HTR-8/SVneo (cell line): ENCODE data around the gene THSD4.
A peak's percentile ranks its signal among the peaks of the same experiment; 100 is the strongest.
"Not testable (repeated sequence)": the region's sequence is repeated elsewhere in the genome, so short reads cannot be mapped to it uniquely, and the experiment has no call there.

Source experiments
- DNase-seq: peaks from one replicate; pipeline ENCODE4 v3.0.0; 2011; ENCODE audit warnings: low spot score, mixed read lengths; ENCODE audit not compliant: insufficient read length
- FAIRE-seq: peaks from 2 replicates; lab custom pipeline; 2011; peaks lifted over from hg19 to GRCh38; lab: Jason Lieb, UNC

Gene THSD4

DNA sequence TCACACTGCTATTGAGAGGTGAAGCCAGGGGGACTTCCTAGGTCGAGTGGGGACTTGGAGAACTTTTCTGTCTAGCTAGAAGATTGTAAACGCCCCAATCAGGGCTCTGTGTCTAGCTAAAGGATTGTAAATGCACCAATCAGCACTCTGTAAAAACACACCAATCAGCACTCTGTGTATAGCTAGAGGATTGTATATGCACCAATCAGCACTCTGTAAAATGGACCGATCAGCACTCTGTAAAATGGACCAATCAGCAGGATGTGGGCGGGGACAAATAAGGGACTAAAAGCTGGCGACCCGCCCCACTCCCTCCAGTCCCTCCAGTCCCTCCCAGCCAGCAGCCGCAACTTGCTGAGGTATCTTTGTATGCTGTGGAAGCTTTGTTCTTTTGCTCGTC is 98.7 kb downstream of the THSD4 start:
- not testable (repeated sequence) for DNase-seq, FAIRE-seq

DNA sequence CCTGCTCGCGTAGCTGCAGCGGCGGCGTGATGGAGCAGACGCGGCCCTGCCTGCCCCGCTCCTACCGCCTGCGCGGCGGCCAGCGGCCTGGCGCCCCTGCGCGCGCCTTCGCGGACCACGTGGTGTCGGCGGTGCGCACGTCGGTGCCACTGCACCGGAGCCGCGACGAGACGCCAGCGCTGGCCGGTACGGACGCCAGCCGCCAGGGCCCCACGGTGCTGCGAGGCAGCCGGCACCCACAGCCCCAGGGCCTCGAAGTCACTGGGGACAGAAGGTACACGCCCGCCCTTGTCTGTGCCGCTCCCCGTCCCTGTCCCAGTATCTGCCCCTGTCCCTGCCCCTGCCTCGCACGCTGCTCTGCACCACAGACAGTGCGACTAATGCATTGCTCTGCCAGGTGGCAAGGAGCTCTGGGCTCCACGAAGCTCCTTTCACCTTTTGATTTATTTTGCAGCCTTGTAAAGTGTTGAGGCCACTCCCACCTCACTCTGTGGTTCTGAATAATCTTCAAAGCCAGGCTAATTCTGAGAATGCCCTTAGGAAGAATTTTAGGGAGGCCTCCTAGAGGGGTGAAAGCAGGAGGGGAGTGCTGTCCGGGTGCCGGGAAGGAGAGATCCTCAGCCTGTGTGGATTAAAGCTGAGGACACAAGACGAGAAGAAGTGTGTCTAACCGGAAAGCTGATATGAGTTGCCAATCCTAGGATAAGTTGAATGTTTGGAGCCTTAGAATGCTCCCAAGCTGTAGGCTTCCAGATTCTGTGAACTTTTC is 100.0 kb downstream of the THSD4 start:
- DNase-seq = no peak
- FAIRE-seq = no peak

DNA sequence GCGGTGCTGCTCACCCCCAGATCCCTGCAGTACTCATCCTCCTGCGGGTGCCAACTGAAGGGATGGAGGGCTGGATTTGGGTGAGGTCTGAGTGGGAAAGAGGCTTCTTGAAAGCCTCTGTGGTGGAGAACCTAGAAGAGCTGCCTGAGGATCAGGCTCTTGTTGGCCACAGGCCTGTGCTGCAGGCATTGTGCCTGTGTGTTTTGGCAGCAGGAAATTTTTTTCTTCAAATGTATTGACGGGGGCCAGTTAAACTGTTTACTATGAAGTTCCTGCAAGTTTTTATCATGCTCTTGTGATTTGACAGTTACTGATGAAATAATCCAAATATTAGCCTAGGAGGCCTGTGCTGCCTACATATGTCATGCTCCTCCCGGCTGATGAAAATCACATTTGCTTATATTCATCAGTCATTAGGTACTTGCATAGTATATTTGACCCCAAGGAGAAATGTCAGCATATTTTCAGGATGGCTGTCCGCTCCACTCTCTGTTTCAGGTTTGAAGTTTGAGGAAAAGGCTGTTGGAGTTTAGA is 103.1 kb downstream of the THSD4 start:
- DNase-seq (no peak), FAIRE-seq (no peak)

DNA sequence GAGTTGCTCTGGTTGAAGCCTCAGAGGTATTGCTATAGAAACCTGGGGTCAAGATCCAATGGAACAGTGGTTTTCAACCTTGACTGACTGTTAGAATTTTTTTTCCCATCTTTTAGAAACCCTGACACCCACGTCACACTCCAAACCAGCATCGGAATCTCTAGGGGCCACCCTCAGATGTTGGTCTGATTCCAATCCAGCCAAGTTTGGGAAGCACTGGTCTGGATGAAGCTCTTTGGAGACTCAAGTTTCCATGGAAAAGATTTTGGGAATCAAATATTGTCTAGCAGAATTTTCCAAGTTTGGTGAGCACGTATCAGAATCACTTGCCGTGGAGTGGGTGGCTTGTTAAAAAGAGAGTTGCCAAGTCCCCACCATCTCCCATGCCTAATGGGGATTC is 103.8 kb downstream of the THSD4 start:
- FAIRE-seq (no peak), DNase-seq (no peak)

DNA sequence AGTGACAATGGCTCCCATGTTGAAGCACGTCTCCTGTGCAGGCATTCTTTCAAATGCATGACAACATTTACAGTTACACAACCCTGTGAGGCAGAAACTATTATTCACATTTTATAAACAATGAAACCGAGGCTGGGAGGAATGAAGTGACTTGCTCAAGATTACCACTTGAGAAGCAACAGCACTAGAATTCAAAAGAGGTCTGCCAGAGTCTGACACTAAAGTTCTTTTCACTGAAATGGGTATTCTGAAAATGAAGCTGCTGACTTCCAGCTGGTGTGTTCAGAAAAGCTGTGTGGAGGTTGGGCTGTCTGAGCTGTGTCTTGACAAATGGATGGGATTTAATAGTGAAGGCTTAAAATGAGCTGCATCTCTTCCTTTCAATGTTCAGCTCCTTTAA is 104.4 kb downstream of the THSD4 start:
- peak; percentile 64 for FAIRE-seq
- no peak for DNase-seq

DNA sequence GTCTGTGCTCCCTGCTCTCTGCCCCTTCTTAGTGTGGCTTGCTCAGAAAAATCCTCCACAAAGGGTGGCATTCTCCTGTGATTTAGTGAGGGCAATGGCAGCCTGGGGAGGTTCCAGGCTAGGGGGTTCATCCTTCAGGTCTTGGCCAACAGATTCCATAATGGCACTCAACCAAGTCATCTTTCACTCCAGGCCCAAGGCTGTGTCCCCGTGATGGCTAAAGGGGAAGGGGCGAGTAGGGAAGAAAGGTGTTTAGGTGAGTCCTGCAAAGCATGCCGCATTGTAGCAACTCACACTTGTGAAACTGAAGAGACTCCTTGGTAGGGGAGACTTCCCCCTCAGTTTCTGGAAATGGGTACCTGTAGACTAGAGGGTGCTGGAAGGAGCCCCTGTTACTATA is 105.6 kb downstream of the THSD4 start:
- DNase-seq (no peak), FAIRE-seq (no peak)

DNA sequence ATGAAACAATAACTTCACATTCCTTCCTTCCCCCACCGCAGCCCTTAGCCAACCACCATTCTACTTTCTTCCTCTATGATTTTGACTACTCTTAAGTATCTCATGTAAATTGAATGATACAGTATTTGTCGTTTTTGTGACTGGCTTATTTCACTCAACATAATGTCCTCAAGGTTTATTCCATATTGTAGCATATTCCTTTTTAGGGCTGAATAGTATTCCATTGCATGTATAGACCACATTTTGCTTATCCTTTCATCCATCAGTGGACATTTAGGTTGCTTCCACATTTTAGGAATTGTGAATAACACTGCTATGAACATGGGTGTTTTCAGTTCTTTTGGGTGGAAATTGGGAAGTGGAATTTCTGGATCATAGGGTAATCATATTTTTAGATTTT is 106.1 kb downstream of the THSD4 start:
- DNase-seq = no peak
- no peak for FAIRE-seq

DNA sequence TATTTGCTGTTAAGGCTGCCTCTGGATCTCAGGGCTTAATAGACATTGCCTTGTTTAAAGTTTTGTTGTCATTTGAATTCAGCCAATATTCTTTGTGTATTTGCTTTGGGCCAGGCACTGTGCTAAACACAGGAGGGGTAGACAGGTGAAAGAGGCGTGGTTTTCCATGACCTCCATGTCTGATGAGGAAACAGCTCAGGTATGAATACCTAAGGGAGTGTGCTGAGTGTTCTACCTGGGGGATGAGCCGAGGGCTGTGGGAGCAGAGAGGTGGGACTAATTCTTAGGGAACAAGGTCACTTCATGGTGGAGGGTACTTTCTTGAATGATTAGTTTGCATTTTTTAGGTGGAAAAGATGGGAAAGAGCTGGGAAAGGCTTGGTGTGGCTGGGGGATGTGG is 108.2 kb downstream of the THSD4 start:
- DNase-seq (no peak), FAIRE-seq (no peak)

DNA sequence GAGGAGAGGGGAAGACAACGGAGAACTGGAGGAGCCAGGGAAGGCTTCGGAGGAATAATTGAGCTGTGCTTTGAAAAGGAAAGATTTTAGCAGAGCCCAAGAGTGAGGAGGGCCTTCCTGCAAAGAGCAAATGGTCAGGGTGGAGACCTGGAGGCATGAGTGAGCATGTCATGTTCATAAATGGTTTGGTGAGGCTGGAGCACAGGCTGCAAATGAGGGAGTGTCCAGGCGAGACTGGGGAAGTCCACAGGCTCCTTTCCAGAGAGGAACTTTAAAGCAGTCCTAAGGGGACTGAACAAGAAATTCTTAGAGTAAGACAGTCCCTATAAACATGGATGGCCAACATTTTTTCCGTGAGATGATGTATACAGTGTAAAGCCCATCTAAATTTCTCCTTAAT is 108.8 kb downstream of the THSD4 start:
- FAIRE-seq (no peak), DNase-seq (no peak)

DNA sequence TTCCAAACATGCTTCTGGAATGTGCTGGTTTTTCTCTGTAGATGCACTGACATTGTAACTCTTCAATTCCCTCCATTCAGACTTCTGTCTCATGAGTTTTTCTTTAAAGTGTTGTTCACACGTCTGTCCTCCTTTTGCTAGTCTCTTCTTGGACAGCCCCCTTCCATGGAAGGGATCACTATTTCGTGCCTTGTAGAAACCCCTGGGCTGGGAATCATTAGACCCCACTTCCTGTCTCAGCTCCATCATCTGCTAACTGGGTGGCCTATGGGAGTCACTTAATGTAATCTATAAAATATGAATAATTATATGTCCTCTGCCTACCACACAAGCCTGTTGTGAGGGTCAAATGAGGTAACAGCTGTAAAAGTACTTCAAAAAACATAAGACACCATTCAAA is 110.6 kb downstream of the THSD4 start:
- DNase-seq (no peak), FAIRE-seq (no peak)

DNA sequence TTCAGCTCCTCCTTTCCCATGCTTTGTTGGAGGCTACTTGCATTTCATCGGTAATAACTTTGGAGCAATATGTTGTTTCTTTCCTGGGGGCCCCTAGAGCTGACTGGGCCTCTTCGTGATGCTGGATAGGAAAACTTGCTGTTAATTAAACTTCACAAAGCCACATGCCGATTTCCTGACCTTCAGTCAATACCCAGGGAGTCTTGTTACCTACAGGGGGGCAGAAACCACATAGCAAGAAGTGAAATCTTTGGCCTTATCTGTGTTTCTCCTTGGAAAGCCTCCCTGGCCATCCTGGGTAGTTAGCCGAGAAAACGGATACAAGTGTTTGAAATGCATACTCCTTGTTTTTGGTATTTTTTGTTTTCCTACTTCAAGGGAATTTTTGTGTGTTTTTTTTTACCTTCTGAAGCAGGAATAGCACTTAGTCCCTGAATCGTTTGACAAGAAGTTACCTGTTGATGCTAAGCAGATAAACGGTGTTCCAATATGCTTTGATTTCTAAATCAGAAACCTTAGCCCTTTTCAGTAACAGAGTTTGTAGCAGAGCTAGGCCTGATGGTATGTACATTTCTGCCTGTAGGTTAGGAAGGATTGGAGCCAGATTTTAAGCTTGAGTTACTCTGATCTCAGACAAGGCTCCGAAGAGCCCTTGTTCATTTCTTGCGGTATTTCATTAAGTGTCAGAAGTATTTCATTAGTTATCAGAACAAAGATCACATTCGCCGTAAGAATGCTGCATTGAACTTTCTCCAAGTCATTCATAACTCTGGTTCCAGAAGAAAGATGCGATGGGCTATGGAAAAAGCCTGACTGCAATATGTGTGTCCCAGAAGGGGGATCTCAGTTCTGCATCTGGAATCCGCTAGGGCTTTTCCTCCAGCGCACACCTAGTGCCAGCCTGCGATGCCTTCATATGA is 111.5 kb downstream of the THSD4 start:
- FAIRE-seq = peak; percentile 40
- DNase-seq = no peak

DNA sequence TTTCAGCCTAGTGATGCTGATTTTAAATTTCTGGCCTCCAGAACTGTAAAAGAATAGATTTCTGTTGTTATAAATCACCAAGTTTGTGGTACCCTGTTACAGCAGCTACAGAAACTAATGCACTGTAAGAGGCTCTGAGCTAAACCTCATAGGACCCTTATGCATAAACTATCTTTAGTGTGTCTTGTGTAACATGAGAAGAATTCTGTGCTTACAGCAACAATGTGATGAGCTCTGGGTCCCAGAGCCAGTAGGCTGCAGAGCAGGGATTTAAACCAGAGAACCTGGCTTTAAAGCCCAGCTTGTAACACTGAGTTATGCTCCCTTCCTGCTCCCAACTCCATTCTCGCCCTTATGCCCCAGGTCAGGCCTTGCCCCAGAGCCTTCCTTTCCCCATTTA is 113.1 kb downstream of the THSD4 start:
- no peak for DNase-seq
- FAIRE-seq = no peak

DNA sequence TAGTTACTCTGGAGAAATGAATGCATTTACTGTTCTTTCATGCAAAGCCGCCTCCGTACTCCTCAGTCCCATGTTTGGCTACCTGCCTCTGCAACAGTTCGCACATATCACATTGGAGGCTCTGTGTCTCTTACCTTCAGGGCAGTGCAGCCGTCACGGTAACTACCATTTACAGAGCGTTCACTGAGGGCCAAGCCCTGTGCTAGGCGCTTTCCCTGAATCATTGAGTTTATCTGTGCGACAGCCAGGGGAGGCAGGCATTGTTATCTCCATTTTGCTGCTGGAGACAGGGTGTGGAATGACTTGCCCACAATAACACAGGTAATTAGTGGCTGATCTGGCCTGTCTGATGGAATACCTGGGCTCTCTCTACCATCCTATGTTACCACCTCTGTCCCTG is 115.0 kb downstream of the THSD4 start:
- DNase-seq (no peak), FAIRE-seq (no peak)

DNA sequence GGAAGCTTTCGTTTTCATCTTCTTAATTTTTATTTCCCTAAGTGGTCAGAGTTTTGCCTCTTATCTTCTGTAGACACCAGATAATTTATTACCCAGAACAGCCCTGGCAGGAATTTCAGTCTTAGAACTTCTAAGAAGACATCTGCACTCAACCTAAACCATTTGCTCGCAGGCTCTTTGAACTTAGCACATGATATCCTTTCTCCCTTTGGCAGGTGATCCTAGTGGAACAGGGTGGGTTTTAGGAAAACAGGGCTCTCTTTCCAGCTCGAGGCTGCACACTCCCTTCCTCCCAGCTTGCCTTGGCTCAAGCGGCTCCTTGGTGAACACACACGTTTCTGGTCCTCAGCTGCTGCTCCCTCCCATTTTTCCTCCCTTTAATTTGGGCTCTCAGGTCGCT is 116.5 kb downstream of the THSD4 start:
- no peak for DNase-seq
- FAIRE-seq = no peak

DNA sequence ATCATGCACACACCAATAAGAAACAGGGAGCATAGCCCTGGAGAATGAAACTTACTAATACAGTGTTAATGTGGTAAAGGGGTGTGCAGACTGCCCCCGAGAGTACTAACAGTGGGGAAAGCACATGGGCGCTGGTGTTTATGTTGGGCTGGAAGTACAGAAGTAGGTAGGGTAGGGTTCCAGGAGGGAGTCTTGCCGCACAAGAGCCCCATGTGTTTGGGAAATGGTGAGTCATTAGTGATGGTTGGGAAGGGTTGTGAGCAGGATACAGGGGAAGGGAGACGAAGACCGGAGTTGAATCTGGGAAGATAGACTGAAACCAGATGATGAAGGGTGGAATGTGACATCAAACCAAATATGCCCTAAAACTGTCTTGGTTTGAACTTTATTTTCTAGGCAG is 117.1 kb downstream of the THSD4 start:
- FAIRE-seq (no peak), DNase-seq (no peak)

DNA sequence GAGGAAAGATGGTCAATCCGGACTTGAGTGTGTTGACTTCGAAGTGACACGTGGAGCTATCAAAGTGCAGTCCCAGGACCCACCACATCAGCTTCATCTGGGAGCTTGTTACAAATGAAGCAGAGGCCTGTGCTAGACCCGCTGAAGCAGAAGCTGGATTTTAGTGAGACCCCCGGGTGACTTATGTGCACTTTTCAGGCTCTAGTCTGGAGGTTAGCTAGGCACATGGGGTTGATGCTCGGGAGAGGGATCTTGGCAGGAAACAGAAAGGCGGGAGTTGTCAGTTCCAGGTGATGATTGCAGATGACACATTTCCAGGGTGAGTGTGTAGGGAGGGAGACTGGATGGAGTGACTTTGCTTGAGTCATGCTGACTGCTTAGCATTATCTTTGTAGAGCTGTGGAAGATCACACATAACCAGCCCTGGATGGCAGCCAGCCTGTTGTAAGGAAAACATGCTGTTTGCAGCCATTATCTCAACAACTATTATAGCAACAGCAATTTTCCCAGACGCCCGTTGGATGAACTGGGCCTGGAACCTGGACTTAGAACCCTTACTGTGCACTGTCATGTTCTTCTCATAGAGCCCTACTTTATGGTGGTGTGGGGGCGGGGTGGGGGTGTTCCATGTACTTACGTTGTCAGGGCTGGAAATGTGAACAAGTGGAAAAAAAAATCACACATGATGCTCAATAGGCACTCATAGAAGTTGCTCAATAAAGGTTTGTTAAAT is 122.4 kb downstream of the THSD4 start:
- DNase-seq (peak; percentile 90), FAIRE-seq (peak; percentile 79)

DNA sequence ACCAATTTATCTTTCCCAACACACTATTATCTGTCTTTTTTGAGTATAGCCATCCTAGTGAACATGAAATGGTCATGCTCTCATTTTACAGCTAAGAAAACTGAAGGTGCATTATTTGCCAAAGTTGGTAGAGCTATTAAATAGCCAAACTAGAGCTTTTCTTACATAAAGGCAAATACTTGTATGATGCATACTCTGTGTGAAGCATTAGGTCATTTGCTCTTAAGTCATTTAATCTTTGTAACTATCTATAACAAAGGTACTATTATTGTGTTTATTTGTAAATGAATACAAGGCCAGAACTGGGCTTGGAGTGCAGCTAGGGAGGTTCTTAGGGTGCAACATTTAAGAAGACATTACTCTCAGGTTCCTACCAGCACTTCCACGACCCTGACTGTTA is 123.7 kb downstream of the THSD4 start:
- no peak for FAIRE-seq
- DNase-seq = no peak

DNA sequence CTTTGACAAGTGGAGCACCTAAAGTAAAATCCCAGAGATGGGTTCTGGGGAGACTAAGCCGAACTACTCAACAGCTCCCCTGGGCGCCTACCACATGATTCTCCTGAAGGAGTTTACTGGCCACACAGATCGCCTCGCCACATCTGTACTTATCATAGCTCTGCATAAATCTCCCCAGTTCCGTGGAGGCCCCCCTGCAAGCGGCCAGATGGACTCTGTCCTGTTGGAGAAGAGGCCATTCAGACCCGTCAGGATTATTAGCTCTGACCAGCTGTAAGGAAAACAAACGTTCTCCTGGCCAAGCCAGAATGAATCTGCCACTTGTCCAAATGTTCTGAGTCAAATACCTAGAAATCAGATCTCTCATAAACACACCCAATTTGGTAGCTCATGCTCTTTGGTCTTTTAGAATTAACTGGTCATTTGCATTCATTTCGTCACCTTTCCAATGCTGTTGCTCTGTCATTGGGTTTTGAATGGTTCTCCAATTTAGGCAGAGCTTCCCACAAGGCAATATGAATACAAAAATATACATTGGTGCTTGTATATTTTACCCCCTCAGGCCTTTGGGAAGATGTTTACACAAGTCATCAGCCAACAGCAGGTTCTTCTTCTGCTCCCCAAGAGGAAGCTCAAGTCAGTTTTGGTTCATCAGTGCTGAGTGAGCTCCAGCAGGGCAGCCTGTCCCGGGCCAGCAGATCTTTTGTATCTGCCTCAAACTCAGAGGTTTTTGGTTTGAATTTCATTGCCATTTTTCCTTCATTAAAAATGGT is 124.5 kb downstream of the THSD4 start:
- DNase-seq (no peak), FAIRE-seq (no peak)

DNA sequence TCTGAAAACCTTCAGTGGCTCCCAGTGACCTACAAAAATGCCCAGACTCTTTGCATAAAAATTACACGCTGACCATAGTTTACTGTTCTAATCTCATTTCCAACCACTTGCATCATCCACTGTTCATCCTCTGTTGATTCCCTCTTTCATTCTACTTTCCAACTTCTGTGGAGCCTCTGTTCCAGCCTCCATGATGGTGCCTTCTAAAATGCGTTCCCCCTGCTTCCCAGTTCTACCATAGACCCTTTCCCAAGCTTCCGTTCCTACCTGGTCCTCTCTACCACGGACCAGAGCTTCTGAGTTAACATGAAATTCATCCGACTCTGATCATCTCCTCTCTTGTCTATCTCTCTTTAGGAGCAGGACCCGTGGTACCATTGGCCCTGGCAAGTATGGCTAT is 127.0 kb downstream of the THSD4 start:
- no peak for FAIRE-seq
- no peak for DNase-seq

DNA sequence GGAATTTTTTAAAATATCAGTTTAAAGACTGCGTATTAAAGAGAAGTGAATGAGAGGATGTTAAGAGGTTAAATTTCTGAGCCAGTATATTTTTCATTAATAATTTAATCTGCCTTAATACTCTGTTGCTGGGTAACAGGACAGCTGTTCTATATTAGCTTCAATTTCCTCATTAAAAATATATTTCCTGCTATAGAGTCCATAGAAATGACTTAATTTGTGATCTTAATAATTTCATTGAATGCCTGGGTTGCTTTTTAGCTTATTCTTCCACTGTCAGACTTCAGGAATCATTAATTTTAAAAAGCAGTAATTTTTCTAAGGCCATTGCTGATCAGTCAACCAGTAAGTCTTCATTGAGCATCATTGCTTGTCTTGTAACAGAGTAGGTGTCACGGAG is 129.0 kb downstream of the THSD4 start:
- no peak for DNase-seq
- no peak for FAIRE-seq
